Tibial nerve (tissue), 4 donors: ENCODE measurements around the gene NLRP1. TPM values are rescaled to one million over a fixed set of nuclear protein-coding genes. Genes with fewer than 3 reads are reported as not detected.
A peak's percentile ranks its signal among the peaks of the same experiment; 100 is the strongest.
"Not testable (repeated sequence)": the region's sequence is repeated elsewhere in the genome, so short reads cannot be mapped to it uniquely, and the experiment has no call there.

ENCODE experiments used
- DNase-seq, 2 donors: peaks; one replicate each; pipeline ENCODE4 v3.0.0-alpha.2; 2019; ENCODE audit warnings: low spot score in 2 of 2
- H3K27ac ChIP-seq, 4 donors: fragments of 200-600 bp; sonication (generic) in 3 of 4; one replicate each; pipeline ENCODE4 v1.5.1; 2017 to 2019; ENCODE audit warnings: mild to moderate bottlenecking in 1 of 4
- H3K27me3 ChIP-seq, 2 donors: fragments of 200-600 bp; sonication (generic) in 1 of 2; one replicate each; pipeline versions ENCODE4 v1.5.1 to v1.6.0; 2017 to 2019
- H3K36me3 ChIP-seq, 3 donors: fragments of 200-600 bp; sonication (generic); one replicate each; pipeline ENCODE4 v1.5.1; 2018 to 2019
- H3K4me1 ChIP-seq, 4 donors: fragments of 200-600 bp; sonication (generic) in 3 of 4; one replicate each; pipeline ENCODE4 v1.5.1; 2017 to 2019
- H3K4me3 ChIP-seq, 4 donors: fragments of 200-600 bp; sonication (generic) in 3 of 4; one replicate each; pipeline ENCODE4 v1.5.1; 2017 to 2019; ENCODE audit warnings: mild to moderate bottlenecking in 1 of 4, moderate library complexity in 1 of 4
- H3K9me3 ChIP-seq, 4 donors: fragments of 200-600 bp; sonication (generic) in 3 of 4; one replicate each; pipeline ENCODE4 v1.5.1; 2017 to 2019
- CTCF ChIP-seq, 5 experiments: fragments of 200-600 bp in 3 of 5; fragments of 450-650 bp in 2 of 5; sonication (generic) in 3 of 5; IDR thresholded peaks; one replicate each; pipeline ENCODE4 v1.5.1; 2016 to 2019; ENCODE audit warnings: antibody characterized with exemption in 5 of 5, mild to moderate bottlenecking in 3 of 5, moderate library complexity in 2 of 5
- EP300 ChIP-seq, 2 donors: sonication (generic); formaldehyde crosslinking; IDR thresholded peaks; one replicate each; pipeline ENCODE4 v1.6.1; 2017; ENCODE audit warnings: antibody characterized with exemption in 2 of 2, mild to moderate bottlenecking in 1 of 2
- POLR2A ChIP-seq, 2 donors: fragments of 450-650 bp; IDR thresholded peaks; one replicate each; pipeline ENCODE4 v1.6.1; 2017; ENCODE audit warnings: antibody characterized with exemption in 2 of 2, mild to moderate bottlenecking in 2 of 2, moderate library complexity in 2 of 2
- WGBS, 2 donors: methylation state at CpG; one replicate each; pipeline ENCODE4 v1.1.5; 2018; 5-methylcytosine and 5-hydroxymethylcytosine counted together
- total RNA-seq, 4 donors: library from RNA; depleted of rRNA; stranded (reverse); fragments of >200 nt; gene quantifications; one replicate each; pipeline ENCODE4 v1.1.0, GENCODE V29; 2016

The NLRP1 gene
- total RNA-seq, 4 donors from 2014 or later = 33.0 to 52.4 (median 36.6) TPM

- H3K27me3 ChIP-seq = no peaks in the 10 kb centered on the region
- H3K9me3 ChIP-seq = no peaks in the 10 kb centered on the region
- no peak overlapping the region for H3K4me3 ChIP-seq
- no peak for TF ChIP-seq CTCF (IDR thresholded peaks at IDR 0.05)
- no peak for TF ChIP-seq POLR2A (IDR thresholded peaks at IDR 0.05)
- peak in 1 of 2 donors; percentile 65 for TF ChIP-seq EP300 (IDR thresholded peaks at IDR 0.05)
- peaks cover 0 to 11% (median 0%) of the 10 kb centered on the region in 3 donors for H3K36me3 ChIP-seq
- H3K27ac ChIP-seq = no peak overlapping the region
- peaks cover 0 to 21% (median 14%) of the 10 kb centered on the region in 4 donors for H3K4me1 ChIP-seq
- no peak for DNase-seq
These were observed 3.9 kb downstream of the NLRP1 start for GRCh38 chr17:5580367-5580766.

- H3K27ac ChIP-seq, H3K9me3 ChIP-seq, H3K27me3 ChIP-seq, DNase-seq, H3K4me3 ChIP-seq: not testable (repeated sequence)
- 84 to 94% methylated on average over 4 of the region's 4 CpGs for WGBS, 2 donors
- Histone ChIP-seq H3K4me1 (peaks cover 0 to 12% (median 8%) of the 10 kb centered on the region in 4 donors), H3K36me3 (peaks cover 0 to 14% (median 0%) of the 10 kb centered on the region in 3 donors)
These were observed 5.5 kb downstream of the NLRP1 start for GRCh38 chr17:5578768-5579167.

DNA sequence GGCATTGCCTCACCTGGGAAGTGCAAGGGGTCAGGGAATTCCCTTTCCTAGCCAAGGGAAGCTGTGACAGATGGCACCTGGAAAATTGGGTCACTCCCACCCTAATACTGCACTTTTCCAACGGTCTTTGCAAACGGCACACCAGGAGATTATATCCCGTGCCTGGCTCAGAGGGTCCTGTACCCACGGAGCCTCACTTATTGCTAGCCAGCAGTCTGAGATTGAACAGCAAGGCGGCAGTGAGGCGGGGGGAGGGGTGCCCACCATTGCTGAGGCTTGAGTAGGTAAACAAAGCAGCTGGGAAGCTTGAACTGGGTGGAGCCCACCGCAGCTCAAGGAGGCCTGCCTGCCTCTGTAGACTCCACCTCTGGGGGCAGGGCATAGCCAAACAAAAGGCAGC lies 11.3 kb downstream of the NLRP1 start:
- not testable (repeated sequence) for H3K4me3 ChIP-seq, DNase-seq, H3K4me1 ChIP-seq, H3K27me3 ChIP-seq, H3K27ac ChIP-seq
- WGBS, 2 donors = 79 to 91% methylated on average over 7 of the region's 7 CpGs
- peaks cover 0 to 14% (median 4%) of the 10 kb centered on the region in 3 donors for H3K36me3 ChIP-seq
- peaks cover 0 to 24% (median 0%) of the 10 kb centered on the region in 4 donors for H3K9me3 ChIP-seq

DNA sequence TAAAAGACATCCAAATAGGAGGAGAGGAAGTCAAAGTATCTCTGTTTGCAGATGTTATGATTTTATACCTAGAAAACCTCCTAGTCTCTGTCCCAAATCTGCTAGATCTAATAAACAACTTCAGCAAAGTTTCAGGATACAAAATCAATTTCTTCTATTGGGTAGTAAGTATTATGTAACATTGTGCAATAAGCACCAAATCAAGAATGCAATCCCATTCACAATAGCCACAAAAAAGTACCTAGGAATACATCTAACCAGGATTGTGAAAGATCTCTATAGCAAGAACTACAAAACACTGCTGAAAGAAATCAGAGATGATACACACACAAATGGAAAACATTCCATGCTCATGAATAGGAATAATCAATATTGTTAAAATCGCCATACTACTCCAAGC lies 13.0 kb downstream of the NLRP1 start:
- Histone ChIP-seq H3K36me3 (peaks cover 0 to 14% (median 4%) of the 10 kb centered on the region in 3 donors), H3K4me3 (no peak overlapping the region), H3K4me1 (no peaks in the 10 kb centered on the region), H3K27ac (no peak overlapping the region), H3K27me3 (no peaks in the 10 kb centered on the region), H3K9me3 (peaks cover 0 to 24% (median 0%) of the 10 kb centered on the region in 4 donors)
- TF ChIP-seq CTCF (IDR thresholded peaks at IDR 0.05) = no peak
- no peak for TF ChIP-seq POLR2A (IDR thresholded peaks at IDR 0.05)
- no peak for TF ChIP-seq EP300 (IDR thresholded peaks at IDR 0.05)
- 90 to 97% methylated on average over 1 of the region's 1 CpG for WGBS, 2 donors
- DNase-seq = no peak

DNA sequence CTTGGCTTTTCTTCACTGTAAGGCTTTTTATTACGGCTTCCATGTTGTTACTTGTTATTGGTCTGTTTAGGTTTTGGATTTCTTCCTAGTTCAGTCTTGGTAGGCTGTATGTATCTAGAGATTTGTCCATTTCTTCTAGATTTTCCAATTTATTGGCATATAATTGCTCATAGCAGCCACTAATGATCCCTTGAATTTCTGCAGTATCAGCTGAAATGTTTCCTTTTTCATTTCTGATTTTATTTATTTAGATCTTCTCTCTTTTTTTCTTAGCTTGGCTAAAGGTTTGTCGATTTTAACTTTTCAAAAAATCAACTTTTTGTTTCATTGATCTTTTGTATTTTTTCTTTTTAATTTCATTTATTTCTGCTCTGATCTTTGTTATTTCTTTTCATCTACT lies 18.5 kb downstream of the NLRP1 start:
- 92 to 93% methylated on average over 2 of the region's 2 CpGs for WGBS, 2 donors
- TF ChIP-seq EP300 (IDR thresholded peaks at IDR 0.05) = no peak
- no peak for TF ChIP-seq POLR2A (IDR thresholded peaks at IDR 0.05)
- TF ChIP-seq CTCF (IDR thresholded peaks at IDR 0.05) = no peak
- H3K4me1 ChIP-seq = no peaks in the 10 kb centered on the region
- no peak for DNase-seq
- H3K9me3 ChIP-seq = peaks cover 0 to 13% (median 0%) of the 10 kb centered on the region in 4 donors
- no peak overlapping the region for H3K27ac ChIP-seq
- peaks cover 0 to 6% (median 0%) of the 10 kb centered on the region in 3 donors for H3K36me3 ChIP-seq
- H3K4me3 ChIP-seq = no peak overlapping the region
- H3K27me3 ChIP-seq = no peaks in the 10 kb centered on the region

- H3K27me3 ChIP-seq = no peaks in the 10 kb centered on the region
- H3K4me3 ChIP-seq = no peak overlapping the region
- H3K9me3 ChIP-seq = peaks cover 0 to 13% (median 0%) of the 10 kb centered on the region in 4 donors
- 43 to 56% methylated on average over 2 of the region's 2 CpGs for WGBS, 2 donors
- DNase-seq = no peak
- H3K36me3 ChIP-seq = peaks cover 0 to 20% (median 0%) of the 10 kb centered on the region in 3 donors
- no peak overlapping the region for H3K27ac ChIP-seq
- H3K4me1 ChIP-seq = no peaks in the 10 kb centered on the region
- no peak for TF ChIP-seq EP300 (IDR thresholded peaks at IDR 0.05)
- no peak for TF ChIP-seq POLR2A (IDR thresholded peaks at IDR 0.05)
These were observed 20.9 kb downstream of the NLRP1 start for GRCh38 chr17:5563456-5563855.
